GM21786 (cell line): ENCODE measurements around the gene U2SURP.
"Not testable (repeated sequence)": the region's sequence is repeated elsewhere in the genome, so short reads cannot be mapped to it uniquely, and the experiment has no call there.

ENCODE experiments used
- ATAC-seq: cut with Tn5 transposase; IDR thresholded peaks from one replicate; pipeline ENCODE4 v1.9.1; 2021; ENCODE audit not compliant: unreplicated experiment

Gene U2SURP

DNA sequence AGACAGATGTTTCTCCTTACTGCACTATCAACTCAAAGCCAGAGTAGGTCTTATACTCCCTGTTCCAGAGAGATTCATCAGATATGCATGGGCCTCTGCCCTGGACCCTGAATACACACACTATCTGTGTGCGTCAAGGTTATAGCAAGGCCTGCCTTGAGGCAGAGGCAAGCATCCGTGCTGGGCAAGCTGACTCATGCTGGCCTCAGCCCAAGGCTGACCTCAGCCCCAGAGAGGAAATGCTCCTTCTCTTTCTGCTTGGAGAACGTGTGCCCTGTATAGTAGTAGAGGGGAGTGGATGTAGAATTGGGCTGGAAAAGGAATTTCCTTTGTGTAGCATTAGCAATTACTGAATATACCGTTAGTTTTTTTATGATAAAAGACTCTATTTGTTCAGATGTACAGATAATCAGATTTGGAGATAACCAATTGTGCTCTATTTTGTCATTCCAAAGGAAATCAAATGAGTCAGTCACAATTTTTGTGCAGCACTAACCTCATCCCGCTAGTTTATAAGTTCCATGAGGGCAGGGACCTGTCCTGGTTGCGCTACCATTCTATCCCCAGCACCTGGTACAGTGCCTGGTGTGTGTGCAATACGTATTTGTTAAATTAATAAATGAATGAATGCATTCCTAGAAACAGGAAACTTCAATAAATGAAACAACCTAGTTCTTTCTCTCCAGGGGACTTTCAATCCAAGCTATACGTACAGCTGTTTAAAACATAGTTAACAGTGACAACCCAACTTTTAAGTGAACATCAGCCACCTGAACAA lies 24.6 kb upstream of the U2SURP start:
- ATAC-seq, result no peak

- no peak for ATAC-seq
Measured at GRCh38 chr3:142977399-142977728, 24.0 kb upstream of the U2SURP start.

- no peak for ATAC-seq
Measured at GRCh38 chr3:142981108-142981507, 20.3 kb upstream of the U2SURP start.

DNA sequence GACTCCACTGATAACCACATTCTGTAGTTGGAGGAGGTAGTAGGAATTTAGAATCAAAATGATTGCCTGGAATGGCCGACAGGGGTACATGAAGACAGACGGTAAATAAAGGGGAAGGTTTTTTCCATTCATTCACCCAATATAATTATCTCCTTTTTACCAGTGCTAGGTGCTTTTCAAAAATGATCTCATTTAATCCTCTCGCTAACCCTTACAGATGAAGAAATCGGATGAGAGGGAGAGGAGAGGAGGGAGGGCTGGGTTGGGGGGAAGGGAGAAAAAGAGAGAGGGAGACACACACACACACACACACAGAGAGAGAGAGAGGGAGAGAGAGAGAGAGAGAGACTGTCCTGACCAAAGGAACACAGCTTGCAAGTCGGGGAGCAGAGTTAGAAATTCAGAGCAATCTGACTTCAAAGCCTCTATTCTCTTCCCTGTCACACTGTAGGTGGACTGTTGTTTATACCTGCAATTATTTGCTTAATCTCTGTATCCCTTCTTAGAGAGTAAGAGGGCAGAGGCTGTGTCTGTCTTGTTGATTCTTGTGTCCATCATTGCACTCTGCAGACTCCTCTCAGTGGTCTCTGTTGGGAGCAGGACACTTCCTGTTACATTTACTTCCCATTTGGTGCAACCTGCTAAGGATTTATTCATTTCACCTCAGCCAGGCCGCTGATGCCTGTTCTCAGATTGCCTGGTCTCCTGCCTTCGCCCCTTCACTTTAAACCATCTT lies 19.2 kb upstream of the U2SURP start:
- no peak for ATAC-seq

- no peak for ATAC-seq
Measured at GRCh38 chr3:142983318-142983717, 18.1 kb upstream of the U2SURP start.

- ATAC-seq, result no peak
Measured at GRCh38 chr3:142984255-142984654, 17.1 kb upstream of the U2SURP start.

- ATAC-seq, result no peak
Measured at GRCh38 chr3:142987080-142987700, 14.2 kb upstream of the U2SURP start.

DNA sequence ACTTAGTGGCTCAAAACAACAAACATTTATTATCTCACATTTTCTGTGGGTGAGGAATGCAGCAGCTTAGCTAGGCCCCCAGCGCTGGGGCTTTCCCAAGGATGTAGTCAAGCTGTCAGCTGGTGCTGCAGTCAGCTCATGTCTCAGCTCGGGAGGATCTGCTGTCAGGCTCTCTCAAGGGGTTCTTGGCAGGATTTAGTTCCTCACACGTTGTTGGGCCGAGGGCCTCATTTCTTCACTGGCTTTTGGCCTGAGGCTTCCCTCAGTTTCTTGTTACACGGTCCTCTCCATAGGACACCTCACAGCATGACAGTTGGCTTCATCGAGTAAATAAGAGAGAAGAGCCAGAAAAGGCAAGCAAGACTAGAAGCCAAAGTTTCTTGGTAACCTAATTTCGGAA lies 13.7 kb upstream of the U2SURP start:
- ATAC-seq, result peak; percentile 79

DNA sequence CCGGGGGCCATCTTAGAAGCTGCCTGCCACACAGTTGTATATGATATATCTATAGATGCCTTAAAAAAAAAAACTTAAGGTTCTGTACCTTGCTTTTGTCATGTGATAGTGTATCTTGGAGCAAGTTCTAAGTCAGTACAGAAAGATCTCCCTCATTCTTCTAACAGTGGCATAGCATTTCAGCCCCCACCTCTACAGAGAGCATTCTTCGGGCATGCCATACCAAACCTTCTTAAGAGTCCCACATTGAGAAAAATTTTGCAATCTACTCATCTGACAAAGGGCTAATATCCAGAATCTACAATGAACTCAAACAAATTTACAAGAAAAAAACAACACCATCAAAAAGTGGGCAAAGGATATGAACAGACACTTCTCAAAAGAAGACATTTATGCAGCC lies 13.1 kb upstream of the U2SURP start:
- ATAC-seq, result not testable (repeated sequence)

DNA sequence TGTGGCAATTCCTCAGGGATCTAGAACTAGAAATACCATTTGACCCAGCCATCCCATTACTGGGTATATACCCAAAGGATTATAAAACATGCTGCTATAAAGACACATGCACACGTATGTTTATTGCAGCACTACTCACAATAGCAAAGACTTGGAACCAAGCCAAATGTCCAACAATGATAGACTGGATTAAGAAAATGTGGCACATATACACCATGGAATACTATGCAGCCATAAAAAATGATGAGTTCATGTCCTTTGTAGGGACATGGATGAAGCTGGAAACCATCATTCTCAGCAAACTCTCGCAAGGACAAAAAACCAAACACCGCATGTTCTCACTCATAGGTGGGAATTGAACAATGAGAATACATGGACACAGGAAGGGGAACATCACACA lies 12.5 kb upstream of the U2SURP start:
- not testable (repeated sequence) for ATAC-seq

DNA sequence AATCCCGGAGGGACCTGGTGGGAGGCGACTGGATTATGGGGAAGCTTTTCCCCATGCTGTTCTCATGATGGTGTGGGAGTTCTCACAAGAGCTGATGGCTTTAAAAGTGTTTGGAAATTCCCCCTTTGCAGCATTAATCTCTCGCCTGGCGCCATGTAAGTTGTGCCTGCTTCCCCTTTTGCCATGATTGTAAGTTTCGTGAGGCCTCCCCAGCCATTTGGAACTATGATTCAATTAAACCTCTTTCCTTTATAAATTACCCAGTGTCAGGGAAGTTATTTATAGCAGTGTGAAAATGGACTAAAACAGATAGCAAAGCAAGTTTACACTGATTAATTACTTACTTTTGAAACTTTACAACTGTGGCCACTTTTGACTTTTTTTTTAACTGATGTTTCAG lies 10.6 kb upstream of the U2SURP start:
- ATAC-seq, result no peak

DNA sequence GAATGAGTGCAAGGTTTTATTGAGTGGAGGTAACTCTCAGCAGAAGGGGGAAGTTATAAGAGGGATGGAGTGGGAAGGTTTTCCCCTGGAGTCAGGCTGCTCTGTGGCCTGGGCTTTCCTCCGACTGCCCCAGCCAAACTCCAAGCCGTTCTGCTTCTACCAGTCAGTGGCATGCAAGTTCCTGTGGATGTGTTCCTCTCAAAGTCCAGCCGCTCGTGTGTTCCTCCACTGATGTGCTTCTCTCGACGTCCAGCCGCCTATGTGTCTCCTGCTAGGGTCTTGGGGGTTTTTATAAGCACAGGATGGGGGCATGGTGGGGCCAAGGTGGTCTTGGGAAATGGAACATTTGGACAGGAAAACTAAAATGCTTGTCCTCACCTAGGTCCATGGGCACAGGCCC lies 9.0 kb upstream of the U2SURP start:
- ATAC-seq, result no peak

GRCh38 chr3:142993958-142994442 lies 7.4 kb upstream of the U2SURP start:
- peak; percentile 73 for ATAC-seq

DNA sequence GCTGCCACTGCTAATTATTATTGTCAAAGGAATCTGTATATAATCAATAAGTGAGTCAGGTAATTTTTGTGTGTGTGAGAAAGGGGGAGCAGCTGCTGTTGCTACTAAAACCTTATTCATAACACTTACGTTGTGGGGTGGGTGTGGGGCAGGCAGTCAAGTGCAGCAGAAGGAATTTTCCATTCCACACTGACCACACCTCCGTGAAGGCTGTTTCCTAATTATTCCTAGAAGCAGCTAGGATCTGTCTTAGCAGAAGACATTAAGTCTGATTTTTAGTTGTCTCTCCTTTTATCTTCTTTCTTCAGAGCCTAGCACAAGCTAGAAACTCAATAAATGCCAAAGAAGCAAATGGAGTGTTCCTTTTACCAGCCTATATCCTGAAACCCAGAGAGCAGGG lies 4.0 kb upstream of the U2SURP start:
- ATAC-seq, result no peak

- ATAC-seq, result no peak
Measured at GRCh38 chr3:142998439-142998838, 2.9 kb upstream of the U2SURP start.

DNA sequence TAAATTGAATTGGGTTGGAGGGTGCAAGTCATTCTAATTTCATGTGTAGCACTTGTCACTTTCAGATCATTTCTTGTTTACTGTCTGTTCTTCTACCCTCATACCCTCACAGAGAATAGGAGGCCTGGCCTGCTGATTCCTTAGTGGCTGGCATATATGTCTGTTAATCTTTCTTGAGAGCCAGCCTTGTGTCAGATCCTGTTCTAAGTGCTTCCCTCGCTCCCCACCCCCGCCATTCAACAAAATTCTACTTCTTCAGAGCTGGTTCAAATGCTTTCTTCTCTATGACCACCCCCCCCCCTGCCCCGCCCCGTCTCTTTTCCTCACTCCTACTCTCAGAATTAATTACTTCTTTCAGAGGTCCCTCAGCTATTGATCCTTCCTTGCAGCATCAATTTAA lies 1.5 kb upstream of the U2SURP start:
- no peak for ATAC-seq

- no peak for ATAC-seq
Measured at GRCh38 chr3:143000528-143000927, 842 bp upstream of the U2SURP start.

DNA sequence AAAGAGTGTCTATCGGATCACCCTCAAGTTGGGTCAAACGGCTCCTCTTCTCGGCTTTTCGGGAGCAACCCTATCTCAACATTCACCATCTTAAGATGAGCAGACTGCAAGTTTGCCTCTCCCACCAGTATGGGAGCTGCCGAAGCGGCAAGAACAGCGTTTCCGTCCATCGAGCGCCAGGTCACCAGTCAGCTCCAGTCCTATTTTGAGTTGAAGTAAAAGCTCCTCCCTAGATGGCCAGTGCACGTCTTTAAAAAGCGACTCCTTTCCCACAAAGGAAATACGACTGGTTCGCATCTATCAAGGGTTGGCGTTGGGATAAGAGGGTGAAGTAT lies 369 bp upstream of the U2SURP start:
- peak; percentile 71 for ATAC-seq

GRCh38 chr3:143002083-143002712 lies 828 bp downstream of the U2SURP start:
- peak; percentile 20 for ATAC-seq

DNA sequence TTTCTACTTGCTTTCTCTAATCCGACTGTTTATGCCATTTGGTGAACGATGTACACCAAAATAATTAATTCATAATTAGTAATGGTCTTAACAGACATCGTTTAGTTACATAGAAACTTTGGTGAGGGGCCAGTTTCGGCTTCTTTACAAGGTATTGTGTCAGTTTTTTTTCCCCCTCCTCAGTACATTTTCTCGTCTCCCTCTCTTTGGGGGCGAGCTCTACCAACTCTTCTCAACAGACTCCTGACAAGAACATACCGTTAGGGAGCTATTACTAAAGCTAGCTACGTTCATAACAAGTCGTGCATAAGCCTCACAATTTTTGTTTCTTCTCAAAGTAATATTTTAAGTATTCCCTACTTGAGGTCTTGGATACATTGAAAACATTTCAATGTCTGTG lies 1.4 kb downstream of the U2SURP start:
- ATAC-seq, result no peak

- ATAC-seq, result no peak
Measured at GRCh38 chr3:143004823-143005222, 3.5 kb downstream of the U2SURP start.

GRCh38 chr3:143010024-143010423 lies 8.7 kb downstream of the U2SURP start:
- no peak for ATAC-seq
